Heart left ventricle (tissue), 13 donors: ENCODE measurements around the gene FAM168A.

ENCODE experiments used
- POLR2A ChIP-seq, 2 donors: fragments of 450-650 bp; IDR thresholded peaks; one replicate each; pipeline ENCODE4 v1.6.1; 2017; ENCODE audit warnings: antibody characterized with exemption in 2 of 2, mild to moderate bottlenecking in 2 of 2, moderate library complexity in 2 of 2
- TF ChIP-seq, protein P1 (sequence below), 12 donors: fragments of 200-600 bp; sonication (generic) in 4 of 12; IDR thresholded peaks; one replicate each; pipeline versions ENCODE4 v1.5.0 to v1.8.0; 2018 to 2022; ENCODE audit warnings: antibody characterized with exemption in 12 of 12, mild to moderate bottlenecking in 5 of 12
- donor health status: ischemic (EF 13 %, LVEDD 7.1; RV severe dilation, severe dysfunction).
- donor health status: DM: no; HTN: yes; CAD: no.
- donor health status: DM: no; HTN: no; CAD: no.
- donor health status: ischemic (EF 25% LVEDD 6.9; RV normal size, moderate dysfunction).
- donor health status: ischemic (EF 25% LVEDD 5.7; RV mildly dilated, moderate dysfunction).
- donor health status: ischemic (EF 35%, LVEDD 5.7; RV mildly dilated, moderate dysfunction).
- donor health status: nonischemic (EF 11% LVEDD 7.7; RV severe dilation, severe dysfunction).
- donor health status: DM: yes; HTN: yes; CAD: no.
- donor health status: PGD.
- donor health status: ischemic (EF 29% LVEDD 5.4; RV normal size, mild dysfunction).
- donor health status: nonischemic (EF 23%, LVEDD 6.1; RV moderate dilation, normal function).

DNA sequence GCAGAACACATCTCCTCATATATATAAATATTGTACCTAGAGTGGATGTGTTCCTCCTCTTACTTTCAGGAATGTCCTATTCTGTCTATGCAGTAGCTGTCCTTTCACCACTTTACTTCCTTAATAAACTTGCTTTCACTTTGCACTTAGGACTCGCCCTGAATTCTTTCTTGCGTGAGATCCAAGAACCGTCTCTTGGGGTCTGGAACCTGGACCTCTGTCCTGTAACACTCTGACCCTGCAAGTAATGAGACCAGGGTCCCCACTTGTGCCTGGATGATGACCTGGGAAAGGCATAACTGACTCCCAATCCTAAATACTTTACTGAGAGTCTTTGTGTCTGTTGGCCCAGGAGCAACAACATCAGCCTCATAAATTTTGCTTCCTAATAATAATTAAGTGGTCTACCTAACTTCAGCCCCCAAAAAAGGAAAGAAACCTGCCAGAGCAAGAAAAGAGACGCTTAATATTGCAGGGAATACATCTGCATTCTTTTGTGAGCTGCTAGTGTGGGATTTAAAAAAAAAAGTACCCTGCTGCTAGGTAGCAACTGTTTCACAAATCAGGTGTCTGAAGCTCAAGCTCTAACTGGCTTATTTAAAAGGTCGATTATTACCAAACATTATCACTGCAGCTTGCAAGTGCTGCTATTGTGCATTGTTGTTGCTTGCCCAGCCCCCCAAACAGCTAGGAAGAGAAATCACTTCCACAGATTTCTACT, 69.3 kb downstream of the FAM168A start:
- TF ChIP-seq, protein P1, sequence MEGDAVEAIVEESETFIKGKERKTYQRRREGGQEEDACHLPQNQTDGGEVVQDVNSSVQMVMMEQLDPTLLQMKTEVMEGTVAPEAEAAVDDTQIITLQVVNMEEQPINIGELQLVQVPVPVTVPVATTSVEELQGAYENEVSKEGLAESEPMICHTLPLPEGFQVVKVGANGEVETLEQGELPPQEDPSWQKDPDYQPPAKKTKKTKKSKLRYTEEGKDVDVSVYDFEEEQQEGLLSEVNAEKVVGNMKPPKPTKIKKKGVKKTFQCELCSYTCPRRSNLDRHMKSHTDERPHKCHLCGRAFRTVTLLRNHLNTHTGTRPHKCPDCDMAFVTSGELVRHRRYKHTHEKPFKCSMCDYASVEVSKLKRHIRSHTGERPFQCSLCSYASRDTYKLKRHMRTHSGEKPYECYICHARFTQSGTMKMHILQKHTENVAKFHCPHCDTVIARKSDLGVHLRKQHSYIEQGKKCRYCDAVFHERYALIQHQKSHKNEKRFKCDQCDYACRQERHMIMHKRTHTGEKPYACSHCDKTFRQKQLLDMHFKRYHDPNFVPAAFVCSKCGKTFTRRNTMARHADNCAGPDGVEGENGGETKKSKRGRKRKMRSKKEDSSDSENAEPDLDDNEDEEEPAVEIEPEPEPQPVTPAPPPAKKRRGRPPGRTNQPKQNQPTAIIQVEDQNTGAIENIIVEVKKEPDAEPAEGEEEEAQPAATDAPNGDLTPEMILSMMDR (IDR thresholded peaks at IDR 0.05), result no peak
- TF ChIP-seq POLR2A (IDR thresholded peaks at IDR 0.05), result no peak
